ENCODE measurements around the gene IDH3A. TPM values are rescaled to one million over a fixed set of nuclear protein-coding genes. Genes with fewer than 3 reads are reported as not detected.

IDH3A gene
- total RNA-seq, 1 donor from 2014 or later: 28.9 TPM

DNA sequence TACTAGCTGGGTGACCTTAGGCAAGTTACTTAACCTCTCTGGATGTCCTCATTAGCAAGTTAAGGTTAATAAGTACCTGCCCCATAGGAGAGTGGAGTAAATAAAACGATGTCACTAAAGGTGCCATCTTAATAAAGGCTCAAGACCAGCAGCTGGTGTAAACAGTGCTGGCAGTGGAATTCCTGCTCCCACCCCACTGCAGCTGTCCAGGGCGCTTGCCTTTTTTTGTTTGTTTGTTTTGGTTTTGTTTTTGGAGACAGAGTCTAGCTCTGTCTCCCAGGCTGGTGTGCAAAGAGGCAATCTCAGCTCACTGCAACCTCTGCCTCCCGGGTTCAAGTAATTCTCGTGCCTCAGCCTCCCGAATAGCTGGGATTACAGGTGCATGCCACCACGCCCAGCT lies 28.9 kb downstream of the IDH3A start:
- no peaks in the 10 kb centered on the region for H3K9me3 Mint-ChIP-seq
- DNase-seq (ENCODE audit: low spot score in 2 of 2, unreplicated experiment in 2 of 2): no peak
- peaks cover 1% of the 10 kb centered on the region for H3K36me3 Mint-ChIP-seq
- H3K4me1 Mint-ChIP-seq: no peaks in the 10 kb centered on the region
- TF ChIP-seq, protein P1, sequence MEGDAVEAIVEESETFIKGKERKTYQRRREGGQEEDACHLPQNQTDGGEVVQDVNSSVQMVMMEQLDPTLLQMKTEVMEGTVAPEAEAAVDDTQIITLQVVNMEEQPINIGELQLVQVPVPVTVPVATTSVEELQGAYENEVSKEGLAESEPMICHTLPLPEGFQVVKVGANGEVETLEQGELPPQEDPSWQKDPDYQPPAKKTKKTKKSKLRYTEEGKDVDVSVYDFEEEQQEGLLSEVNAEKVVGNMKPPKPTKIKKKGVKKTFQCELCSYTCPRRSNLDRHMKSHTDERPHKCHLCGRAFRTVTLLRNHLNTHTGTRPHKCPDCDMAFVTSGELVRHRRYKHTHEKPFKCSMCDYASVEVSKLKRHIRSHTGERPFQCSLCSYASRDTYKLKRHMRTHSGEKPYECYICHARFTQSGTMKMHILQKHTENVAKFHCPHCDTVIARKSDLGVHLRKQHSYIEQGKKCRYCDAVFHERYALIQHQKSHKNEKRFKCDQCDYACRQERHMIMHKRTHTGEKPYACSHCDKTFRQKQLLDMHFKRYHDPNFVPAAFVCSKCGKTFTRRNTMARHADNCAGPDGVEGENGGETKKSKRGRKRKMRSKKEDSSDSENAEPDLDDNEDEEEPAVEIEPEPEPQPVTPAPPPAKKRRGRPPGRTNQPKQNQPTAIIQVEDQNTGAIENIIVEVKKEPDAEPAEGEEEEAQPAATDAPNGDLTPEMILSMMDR (IDR thresholded peaks at IDR 0.05; ENCODE audit: unreplicated experiment): no peak
- no peak overlapping the region for H3K4me3 Mint-ChIP-seq
- H3K27me3 Mint-ChIP-seq (ENCODE audit: low read depth): peaks cover 2% of the 10 kb centered on the region
- H3K27ac Mint-ChIP-seq: no peak overlapping the region

DNA sequence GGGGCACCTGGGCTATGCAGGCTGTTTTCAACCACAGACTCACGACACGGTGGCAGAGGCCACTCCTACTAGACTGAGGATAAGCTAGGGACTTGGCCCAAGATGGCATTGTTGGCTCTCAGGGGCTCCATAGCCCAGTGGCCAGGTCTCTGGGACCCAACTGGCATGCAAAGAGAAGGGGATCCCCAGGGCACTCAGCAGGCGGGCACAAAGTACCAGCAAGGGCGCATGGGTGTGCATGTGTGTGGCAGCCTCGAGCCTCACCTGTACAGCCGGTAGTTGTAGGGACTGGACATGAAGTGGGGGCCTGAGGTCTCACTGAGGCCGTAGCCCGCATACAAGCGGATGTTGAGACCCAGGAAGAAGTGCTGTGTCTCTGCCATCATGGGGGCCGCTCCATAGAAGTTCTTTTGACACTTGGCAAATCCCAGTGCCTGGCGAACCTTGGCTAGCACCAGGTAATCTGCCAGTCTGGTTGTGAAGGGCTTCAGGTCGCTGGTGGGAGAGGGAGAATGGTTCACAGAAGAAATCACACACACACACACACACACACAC lies 30.2 kb downstream of the IDH3A start:
- H3K4me1 Mint-ChIP-seq: no peaks in the 10 kb centered on the region
- H3K27ac Mint-ChIP-seq: no peak overlapping the region
- H3K9me3 Mint-ChIP-seq: no peaks in the 10 kb centered on the region
- peaks cover 2% of the 10 kb centered on the region for H3K27me3 Mint-ChIP-seq (ENCODE audit: low read depth)
- H3K4me3 Mint-ChIP-seq: no peak overlapping the region
- no peak for DNase-seq (ENCODE audit: low spot score in 2 of 2, unreplicated experiment in 2 of 2)
- H3K36me3 Mint-ChIP-seq: peaks cover 1% of the 10 kb centered on the region
- TF ChIP-seq, protein P1 (IDR thresholded peaks at IDR 0.05; ENCODE audit: unreplicated experiment): no peak

DNA sequence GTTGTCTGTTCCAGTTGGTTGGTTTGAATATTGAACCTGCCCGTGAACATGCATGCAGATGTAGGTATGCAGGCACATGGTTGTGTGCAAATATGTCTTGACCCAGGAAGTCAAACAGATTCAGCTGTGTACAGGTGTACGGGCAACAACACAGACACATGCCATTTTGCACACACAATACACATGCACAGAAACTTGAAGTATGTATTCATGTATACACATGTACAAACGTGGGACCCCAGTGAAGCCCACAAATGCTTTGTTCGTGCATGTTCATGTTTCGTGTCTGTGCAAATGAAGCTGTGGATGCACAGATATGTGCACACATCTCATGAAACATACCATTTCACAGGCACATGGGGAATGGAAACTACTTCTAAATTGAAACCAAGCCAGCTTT lies 30.7 kb downstream of the IDH3A start:
- Mint-ChIP-seq H3K9me3 (no peaks in the 10 kb centered on the region), H3K36me3 (no peaks in the 10 kb centered on the region), H3K27me3 (ENCODE audit: low read depth) (peaks cover 2% of the 10 kb centered on the region), H3K4me1 (no peaks in the 10 kb centered on the region), H3K4me3 (no peak overlapping the region), H3K27ac (no peak overlapping the region)
- DNase-seq (ENCODE audit: low spot score in 2 of 2, unreplicated experiment in 2 of 2): no peak
- TF ChIP-seq, protein P1 (IDR thresholded peaks at IDR 0.05; ENCODE audit: unreplicated experiment): no peak

DNA sequence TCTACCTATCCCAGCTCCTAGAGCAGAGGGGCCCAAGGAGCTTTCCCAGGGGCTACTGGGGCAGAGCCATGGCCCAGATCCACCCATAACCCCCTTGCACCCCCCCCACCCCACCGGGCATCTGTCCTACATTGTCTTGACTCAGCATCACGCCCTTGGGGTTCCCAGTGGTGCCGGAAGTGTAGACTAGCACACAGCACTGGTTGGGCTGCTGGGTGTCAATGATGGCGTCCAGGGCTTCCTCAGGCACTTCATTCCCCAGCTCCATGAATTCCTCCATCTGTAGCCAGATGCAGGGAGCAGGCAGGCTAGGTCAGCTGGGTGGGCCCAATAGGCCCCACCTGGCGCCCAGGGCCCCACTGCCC lies 33.2 kb downstream of the IDH3A start:
- peaks cover 5% of the 10 kb centered on the region for H3K27me3 Mint-ChIP-seq (ENCODE audit: low read depth)
- DNase-seq (ENCODE audit: low spot score in 2 of 2, unreplicated experiment in 2 of 2): no peak

DNA sequence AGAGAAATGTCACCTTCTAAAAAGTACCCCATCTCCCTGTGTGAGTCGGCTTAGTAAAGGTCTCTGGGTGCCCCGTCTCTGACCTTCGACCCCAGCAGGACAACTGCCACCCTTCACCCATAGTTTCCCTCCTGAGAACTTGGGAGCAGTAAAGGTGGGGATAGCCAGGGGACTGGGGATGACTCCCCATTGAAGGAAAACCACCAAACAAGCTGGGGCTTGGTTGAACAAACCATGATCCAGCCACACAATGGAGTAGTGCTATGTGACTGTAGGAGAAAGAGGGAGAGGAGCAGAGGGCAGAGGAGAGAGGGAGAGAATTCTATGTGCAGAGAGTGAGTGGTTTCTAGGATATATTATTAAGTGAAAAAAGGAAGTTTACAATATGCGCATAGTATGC lies 33.7 kb downstream of the IDH3A start:
- no peak overlapping the region for H3K4me3 Mint-ChIP-seq
- no peak for DNase-seq (ENCODE audit: low spot score in 2 of 2, unreplicated experiment in 2 of 2)
- H3K36me3 Mint-ChIP-seq: no peaks in the 10 kb centered on the region
- H3K9me3 Mint-ChIP-seq: no peaks in the 10 kb centered on the region
- peaks cover 5% of the 10 kb centered on the region for H3K27me3 Mint-ChIP-seq (ENCODE audit: low read depth)
- TF ChIP-seq, protein P1 (IDR thresholded peaks at IDR 0.05; ENCODE audit: unreplicated experiment): no peak
- H3K27ac Mint-ChIP-seq: no peak overlapping the region
- H3K4me1 Mint-ChIP-seq: no peaks in the 10 kb centered on the region

More for the DNA sequence above, 33.2 kb downstream of the IDH3A start:
- H3K36me3 Mint-ChIP-seq: no peaks in the 10 kb centered on the region
- TF ChIP-seq, protein P1 (IDR thresholded peaks at IDR 0.05; ENCODE audit: unreplicated experiment): no peak
- H3K27ac Mint-ChIP-seq: no peak overlapping the region
- H3K4me1 Mint-ChIP-seq: no peaks in the 10 kb centered on the region
- no peaks in the 10 kb centered on the region for H3K9me3 Mint-ChIP-seq
- no peak overlapping the region for H3K4me3 Mint-ChIP-seq
